Inflammatory macrophage (primary cell): ENCODE data around the gene CNIH4.
"Not testable (repeated sequence)": the region's sequence is repeated elsewhere in the genome, so short reads cannot be mapped to it uniquely, and the experiment has no call there.

ENCODE experiments used
- DNase-seq, 2 donors: peaks; one replicate each; pipeline ENCODE4 v3.0.0-alpha.2; 2020 to 2022
- total RNA-seq, 18 experiments: gene quantifications; one replicate each; lab custom pipeline; 2026; ENCODE audit warnings: mixed read lengths in 6 of 18, inconsistent platforms in 2 of 18; lab: John Stamatoyannopoulos, UW

Gene CNIH4
- total RNA-seq: 22.6 to 105 (median 54.0) reads per million in 18 experiments

GRCh38 chr1:224356685-224357625 lies at the start of gene CNIH4:
Gene CNIH4, plus strand, starts transcription at chr1:224356879. Its CDS starts 46 bp downstream, at chr1:224356925.
- peak; percentile 94 to 95 for DNase-seq

GRCh38 chr1:224308064-224308463 lies 48.6 kb upstream of the CNIH4 start:
- DNase-seq: no peak

DNA sequence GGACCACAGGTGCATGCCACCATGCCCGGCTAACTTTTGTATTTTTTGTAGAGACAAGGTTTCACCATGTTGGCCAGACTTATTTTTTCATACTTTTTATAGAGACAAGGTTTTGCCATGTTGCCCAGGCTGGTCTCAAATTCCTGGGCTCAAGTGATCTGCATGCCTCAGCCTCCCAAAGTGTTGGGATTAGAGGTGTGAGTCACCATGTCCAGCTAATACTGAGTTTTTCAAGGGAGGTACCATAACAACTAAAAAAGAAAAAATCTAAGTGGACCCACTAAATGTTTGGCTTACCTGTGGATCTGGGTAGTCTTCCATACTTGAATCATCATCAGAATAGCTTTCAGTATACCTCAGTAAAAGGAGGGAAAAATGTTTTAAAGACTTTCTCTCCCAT lies 45.2 kb upstream of the CNIH4 start:
- not testable (repeated sequence) for DNase-seq

GRCh38 chr1:224312025-224312424 lies 44.7 kb upstream of the CNIH4 start:
- no peak for DNase-seq

DNA sequence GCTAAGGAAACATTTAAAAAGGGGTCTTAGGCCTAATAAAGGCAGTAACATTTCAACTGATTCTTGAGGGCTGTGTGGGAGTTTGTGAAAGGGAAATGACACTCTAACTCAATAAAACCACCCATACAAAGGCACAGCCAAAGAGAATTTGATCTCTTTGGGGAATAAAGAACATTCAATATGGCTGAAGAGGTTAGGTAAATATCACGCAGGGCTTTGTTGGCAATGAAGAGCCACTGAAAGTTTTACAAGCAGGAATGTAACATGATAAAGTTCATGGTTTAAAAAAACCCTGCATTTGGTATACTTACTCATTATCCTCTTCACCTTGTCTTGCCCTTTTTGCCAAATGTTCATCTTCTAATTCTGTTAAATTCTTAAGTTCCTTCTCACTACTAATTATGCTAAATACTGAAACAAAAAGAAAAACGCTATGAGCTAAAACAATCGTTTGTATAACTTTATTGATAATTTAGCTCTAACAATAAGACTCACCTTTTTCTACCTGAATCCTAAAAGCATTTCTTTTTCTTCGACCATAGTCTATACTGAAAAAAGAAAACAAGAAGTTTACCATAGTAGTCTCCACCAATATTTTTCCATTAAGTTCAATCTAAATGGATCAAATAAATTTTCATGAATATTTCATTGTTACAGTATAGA lies 39.2 kb upstream of the CNIH4 start:
- DNase-seq: no peak

DNA sequence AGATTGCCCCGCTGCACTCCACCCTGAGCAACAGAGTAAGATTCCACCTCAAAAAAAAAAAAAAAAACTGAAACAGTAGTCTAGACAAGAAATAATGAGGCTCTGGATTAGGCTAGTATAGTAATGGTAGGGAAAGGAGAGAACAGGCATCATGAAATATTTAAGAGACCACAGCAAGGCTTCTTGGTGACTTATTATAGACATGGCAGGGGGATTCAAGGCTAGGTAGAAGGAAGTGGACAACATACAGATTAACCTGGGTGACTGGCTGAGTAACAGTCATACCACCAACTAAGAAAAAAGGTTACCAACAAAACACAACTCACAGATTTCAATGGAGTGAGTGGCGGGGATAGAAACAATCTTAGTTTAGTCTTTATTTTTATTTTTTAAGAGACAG lies 35.0 kb upstream of the CNIH4 start:
- DNase-seq: no peak

GRCh38 chr1:224325959-224326358 lies 30.7 kb upstream of the CNIH4 start:
- DNase-seq: no peak

DNA sequence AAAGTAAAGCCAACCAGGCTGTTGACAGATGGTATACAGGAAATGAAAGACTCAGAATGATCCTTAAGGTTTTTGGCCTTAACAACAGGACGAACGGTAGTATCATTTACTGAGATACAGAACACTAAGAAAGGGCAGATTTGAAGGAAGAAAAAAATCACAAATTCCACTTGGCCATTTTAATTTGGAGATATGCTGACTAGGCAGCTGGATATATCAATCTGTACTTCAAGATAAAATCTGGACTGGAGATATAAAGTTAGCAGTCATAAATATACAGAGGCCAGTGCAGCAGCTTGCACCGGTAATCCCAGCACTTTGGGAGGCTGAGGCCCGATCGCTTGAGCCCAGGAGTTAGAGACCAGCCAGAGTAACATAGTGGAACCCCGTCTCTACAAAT lies 28.0 kb upstream of the CNIH4 start:
- no peak for DNase-seq

- DNase-seq: no peak
Measured at GRCh38 chr1:224329484-224329841, 27.2 kb upstream of the CNIH4 start.

DNA sequence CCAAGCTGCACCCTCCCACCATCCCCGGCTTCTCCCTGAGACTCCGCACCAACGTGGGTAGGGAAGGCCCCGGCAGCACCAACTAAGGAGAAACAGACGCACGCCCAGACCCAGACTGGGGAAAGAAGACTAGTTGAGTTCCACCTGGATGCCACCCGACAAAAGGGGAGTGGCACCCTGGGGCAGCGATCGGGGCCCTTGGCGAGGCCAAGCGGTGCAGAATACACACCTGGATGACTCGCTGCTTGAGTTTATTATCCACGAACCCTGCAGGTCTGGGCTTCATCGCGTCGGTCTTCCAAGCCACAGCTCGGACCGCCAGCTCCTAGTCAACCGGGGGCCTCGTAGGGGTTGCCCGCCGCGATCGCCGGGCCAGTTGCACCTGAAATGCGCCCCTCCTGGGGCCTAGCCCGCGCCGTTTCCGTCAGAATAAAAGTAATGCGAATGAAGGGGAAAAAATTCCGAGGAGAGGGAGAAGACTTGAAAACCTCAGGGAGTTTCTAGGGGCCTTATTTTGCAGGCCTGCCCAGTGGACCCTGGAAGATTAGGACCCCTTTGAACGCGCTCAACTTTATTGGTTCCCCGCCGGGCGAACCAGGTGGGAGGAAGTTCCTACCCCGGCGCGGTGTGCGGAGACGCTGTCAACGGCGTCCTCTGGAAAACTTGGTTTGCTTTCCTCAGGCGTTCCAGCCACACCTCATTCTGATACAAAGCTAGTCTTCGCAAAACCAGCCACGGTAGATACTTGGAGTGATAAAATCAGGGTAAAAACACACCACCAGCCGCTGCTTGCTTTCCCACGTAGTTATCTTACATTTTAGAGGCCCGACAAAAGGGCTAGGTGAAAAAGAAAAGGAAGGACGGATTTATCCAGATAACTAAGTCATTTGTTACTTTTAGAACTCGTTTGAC lies 26.6 kb upstream of the CNIH4 start, which contains the start of gene NVL:
NVL (minus strand) TSS at position 331 of the 912 bp plus-strand sequence; CDS start at position 286, 45 bp downstream.
- DNase-seq: peak; percentile 85 to 90

GRCh38 chr1:224331326-224331725 lies 25.4 kb upstream of the CNIH4 start:
- peak in 1 of 2 donors; percentile 32 for DNase-seq

DNA sequence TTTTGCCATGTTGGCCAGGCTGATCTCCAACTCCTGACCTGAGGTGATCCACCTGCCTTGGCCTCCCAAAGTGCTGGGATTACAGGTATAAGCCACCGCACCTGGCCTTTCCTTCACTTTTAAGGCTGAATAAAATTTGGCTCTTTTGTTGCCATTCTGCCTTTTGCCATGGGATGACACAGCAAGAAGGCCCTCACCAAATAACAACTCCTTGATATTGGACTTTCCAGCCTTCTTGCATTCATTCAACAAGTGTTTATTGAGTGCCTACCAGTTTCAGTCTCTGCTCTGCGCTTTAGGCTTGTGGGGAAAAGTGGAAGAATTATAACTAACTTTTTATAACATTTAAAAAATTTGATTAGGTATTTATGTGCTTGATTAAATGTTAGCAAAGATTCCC lies 24.9 kb upstream of the CNIH4 start:
- DNase-seq: no peak

DNA sequence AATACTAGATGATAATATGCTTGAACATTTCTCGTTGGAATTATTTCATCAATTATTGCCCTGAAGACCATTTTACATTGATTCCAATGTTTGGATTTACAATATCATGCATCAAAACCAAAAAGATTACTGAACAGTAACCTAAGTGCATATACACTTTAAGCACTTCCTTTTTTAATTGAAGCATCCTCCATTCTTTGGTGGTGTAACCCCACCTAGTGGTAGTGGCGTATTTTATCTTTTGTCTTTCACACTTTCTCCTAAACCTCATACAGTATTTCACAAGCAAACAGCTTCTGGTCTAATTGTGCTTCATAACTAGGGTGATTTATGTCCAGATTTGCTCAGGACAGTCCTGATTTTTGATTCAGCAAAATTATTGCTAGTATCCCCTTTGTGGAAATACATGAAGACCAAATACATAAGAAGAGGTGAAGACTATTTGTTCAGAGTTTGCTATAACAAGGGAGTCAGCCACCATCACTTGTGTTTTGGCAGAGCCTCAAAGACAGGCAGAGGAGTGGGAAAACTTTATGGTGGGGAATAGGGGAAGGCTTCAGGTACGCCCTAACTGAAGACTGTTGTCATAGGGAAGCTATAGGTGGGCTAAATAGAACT lies 23.3 kb upstream of the CNIH4 start:
- peak; percentile 78 to 91 for DNase-seq

DNA sequence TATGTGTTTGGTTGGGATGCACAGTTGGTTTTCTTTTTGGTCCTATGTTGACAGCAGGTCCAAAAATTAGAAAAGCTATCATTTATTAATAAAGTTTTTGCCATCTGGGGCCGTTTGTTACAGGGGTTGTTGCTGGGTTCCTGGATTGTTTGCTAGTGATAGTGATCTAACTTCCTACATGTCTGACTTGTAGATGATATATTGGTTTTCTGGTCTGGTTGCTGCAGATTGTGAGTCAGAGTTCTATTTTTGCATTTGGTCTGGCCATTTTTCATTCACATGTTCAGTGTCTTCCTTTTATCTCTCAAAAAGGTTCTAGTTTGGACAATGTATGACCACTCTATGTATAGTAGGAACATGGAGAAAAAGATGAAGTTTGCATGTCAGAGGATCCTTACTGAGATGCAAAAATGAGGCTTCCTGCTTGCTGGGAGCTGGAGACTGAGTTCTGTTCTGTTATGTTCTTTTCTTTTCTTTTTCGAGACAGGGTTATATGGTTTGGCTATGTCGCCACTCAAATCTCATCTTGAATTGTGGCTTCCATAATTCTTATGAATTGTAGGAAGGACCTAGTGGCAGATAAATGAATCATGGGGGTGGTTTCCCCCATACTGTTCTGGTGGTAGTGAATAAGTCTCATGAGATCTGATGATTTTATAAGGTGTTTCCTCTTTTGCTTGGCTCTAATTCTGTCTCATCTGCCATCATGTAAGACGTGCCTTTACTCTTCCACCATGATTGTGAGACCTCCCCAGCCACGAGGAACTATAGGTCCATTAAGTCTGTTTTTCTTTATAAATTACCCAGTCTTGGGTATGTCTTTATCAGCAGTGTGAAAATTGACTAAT lies 22.5 kb upstream of the CNIH4 start:
- peak; percentile 74 to 77 for DNase-seq

- peak; percentile 30 to 34 for DNase-seq
Measured at GRCh38 chr1:224338150-224338838, 18.4 kb upstream of the CNIH4 start.

DNA sequence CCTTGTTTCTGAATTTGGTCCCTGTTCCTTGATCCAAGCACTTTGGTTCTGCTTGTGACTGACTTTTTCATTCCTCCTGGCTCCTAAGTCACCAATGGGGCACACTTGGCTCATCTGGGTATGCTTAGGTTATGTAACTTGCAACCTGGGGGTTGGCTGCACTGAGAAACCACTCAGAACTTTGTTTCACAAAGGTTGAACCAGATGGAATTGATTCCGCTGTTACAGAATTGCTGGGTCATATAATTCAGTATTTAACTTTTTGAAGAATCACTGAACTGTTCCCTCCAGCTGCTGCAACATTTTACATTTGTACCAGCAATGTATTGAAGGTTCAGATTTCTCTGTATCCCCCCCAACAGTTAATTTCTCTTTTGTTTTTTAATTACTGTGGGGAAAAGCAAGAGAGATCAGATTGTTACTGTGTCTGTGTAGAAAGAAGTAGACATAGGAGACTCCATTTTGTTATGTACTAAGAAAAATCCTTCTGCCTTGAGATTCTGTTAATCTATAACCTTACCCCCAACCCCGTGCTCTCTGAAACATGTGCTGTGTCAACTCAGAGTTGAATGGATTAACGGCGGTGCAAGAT lies 17.1 kb upstream of the CNIH4 start:
- DNase-seq: no peak

GRCh38 chr1:224340453-224341384 lies 16.0 kb upstream of the CNIH4 start:
- peak; percentile 18 to 39 for DNase-seq

DNA sequence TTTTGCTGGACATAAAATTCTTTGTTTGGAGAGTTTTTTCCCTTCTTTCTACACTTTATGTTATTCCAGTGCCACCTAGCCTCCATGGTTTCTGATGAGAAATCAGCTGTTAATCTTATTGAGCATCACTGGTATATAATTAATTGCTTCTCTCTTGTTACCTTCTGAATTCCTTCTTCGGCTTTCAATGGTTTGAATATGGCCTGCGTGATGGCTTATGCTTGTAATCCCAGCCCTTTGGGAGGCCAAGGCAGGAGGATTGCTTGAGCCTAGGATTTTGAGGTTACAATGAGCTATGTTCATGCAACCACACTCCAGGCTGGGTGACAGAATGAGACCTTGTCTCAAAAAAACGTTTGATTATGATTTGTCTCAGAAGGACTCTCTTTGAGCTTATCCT lies 13.0 kb upstream of the CNIH4 start:
- peak in 1 of 2 donors; percentile 8 for DNase-seq

DNA sequence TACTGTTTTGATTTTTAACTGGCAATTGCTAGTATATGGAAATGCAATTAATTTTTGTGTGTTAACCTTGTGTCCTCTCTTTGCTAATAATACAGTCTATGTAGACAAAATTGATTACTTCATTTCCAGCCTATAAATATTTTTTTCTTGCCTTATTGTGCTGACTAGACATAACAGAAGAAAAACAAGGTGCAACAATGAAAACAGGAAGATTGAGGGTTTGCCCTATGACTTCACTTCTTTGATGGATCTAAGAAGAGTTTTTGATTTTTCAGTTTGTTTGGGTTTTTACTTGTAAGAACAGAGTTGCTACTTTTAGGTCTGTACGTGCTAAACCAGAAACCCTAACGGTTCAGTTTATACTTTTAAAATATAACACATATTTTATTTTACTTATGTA lies 8.5 kb upstream of the CNIH4 start:
- no peak for DNase-seq
